SK-N-SH treated with all-trans-retinoic acid at 6 μM for 48 hours (cell line): ENCODE data around the gene RHOXF1.
"Not testable (repeated sequence)": the region's sequence is repeated elsewhere in the genome, so short reads cannot be mapped to it uniquely, and the experiment has no call there.

Source experiments
- ATAC-seq: fragments of 200-7000 bp; cut with Tn5 transposase; 3 replicates; pipeline ENCODE4 v1.9.1; 2020; ENCODE audit warnings: mild to moderate bottlenecking, moderate library complexity
- BACH2 ChIP-seq: fragments of 250-450 bp; sonication (Bioruptor Pico); IDR thresholded peaks from 2 replicates; pipeline ENCODE4 v1.9.0; 2021; ENCODE audit warnings: mild to moderate bottlenecking, borderline replicate concordance
- CREB5 ChIP-seq: fragments of 250-450 bp; sonication (Bioruptor Pico); IDR thresholded peaks from 2 replicates; pipeline ENCODE4 v1.5.1; 2020; ENCODE audit warnings: low read depth, mild to moderate bottlenecking, moderate library complexity
- CSDC2 ChIP-seq: fragments of 250-450 bp; sonication (Bioruptor Pico); IDR thresholded peaks from 2 replicates; pipeline ENCODE4 v1.5.0; 2020; ENCODE audit warnings: mild to moderate bottlenecking, moderate library complexity
- ESRRG ChIP-seq: fragments of 250-450 bp; sonication (Bioruptor Pico); IDR thresholded peaks from 2 replicates; pipeline ENCODE4 v1.6.1; 2021; ENCODE audit warnings: mild to moderate bottlenecking
- GLIS3 ChIP-seq: fragments of 250-450 bp; sonication (Bioruptor Pico); IDR thresholded peaks from 2 replicates; pipeline ENCODE4 v1.5.0; 2020; ENCODE audit warnings: mild to moderate bottlenecking, moderate library complexity
- ISL1 ChIP-seq: fragments of 250-450 bp; sonication (Bioruptor Pico); IDR thresholded peaks from 2 replicates; pipeline ENCODE4 v2.1.2; 2022; ENCODE audit warnings: mild to moderate bottlenecking, moderate library complexity
- OSR1 ChIP-seq: fragments of 250-450 bp; sonication (Bioruptor Pico); IDR thresholded peaks from 2 replicates; pipeline ENCODE4 v1.8.0; 2022; ENCODE audit warnings: moderate library complexity, mild to moderate bottlenecking, inconsistent platforms
- PATZ1 ChIP-seq: fragments of 250-450 bp; sonication (Bioruptor Pico); IDR thresholded peaks from 2 replicates; pipeline ENCODE4 v1.8.0; 2020; ENCODE audit warnings: mild to moderate bottlenecking, moderate library complexity, borderline replicate concordance
- PPARA ChIP-seq: fragments of 250-450 bp; sonication (Bioruptor Pico); IDR thresholded peaks from 2 replicates; pipeline ENCODE4 v1.5.0; 2020; ENCODE audit warnings: mild to moderate bottlenecking, borderline replicate concordance
- RARB ChIP-seq: fragments of 250-450 bp; sonication (Bioruptor Pico); IDR thresholded peaks from 2 replicates; pipeline ENCODE4 v1.8.0; 2021; ENCODE audit warnings: mild to moderate bottlenecking, moderate library complexity
- SNAI2 ChIP-seq: fragments of 250-450 bp; sonication (Bioruptor Pico); IDR thresholded peaks from 2 replicates; pipeline ENCODE4 v1.5.0; 2020; ENCODE audit warnings: mild to moderate bottlenecking, moderate library complexity
- TSHZ2 ChIP-seq: fragments of 250-450 bp; sonication (Bioruptor Pico); IDR thresholded peaks from 2 replicates; pipeline ENCODE4 v1.5.0; 2020; ENCODE audit warnings: mild to moderate bottlenecking, moderate library complexity
- ZC3H10 ChIP-seq: fragments of 250-450 bp; sonication (Bioruptor Pico); IDR thresholded peaks from 2 replicates; pipeline ENCODE4 v1.5.1; 2021; ENCODE audit warnings: mild to moderate bottlenecking, moderate library complexity
- ZFP3 ChIP-seq: fragments of 250-450 bp; sonication (Bioruptor Pico); IDR thresholded peaks from 2 replicates; pipeline ENCODE4 v1.5.0; 2020; ENCODE audit warnings: mild to moderate bottlenecking, moderate library complexity
- ZFP30 ChIP-seq: fragments of 450-650 bp; formaldehyde crosslinking; IDR thresholded peaks from 2 replicates; pipeline ENCODE4 v1.5.0; 2022; ENCODE audit warnings: mild to moderate bottlenecking, moderate library complexity
- ZNF565 ChIP-seq: fragments of 450-650 bp; formaldehyde crosslinking; conservative IDR thresholded peaks from 2 replicates; pipeline ENCODE4 v1.5.0; 2020; ENCODE audit warnings: low read depth, mild to moderate bottlenecking, moderate library complexity
- ZNF70 ChIP-seq: fragments of 450-650 bp; formaldehyde crosslinking; IDR thresholded peaks from 2 replicates; pipeline ENCODE4 v1.5.0; 2020; ENCODE audit warnings: mild to moderate bottlenecking, moderate library complexity
- ZNF8 ChIP-seq: fragments of 450-650 bp; formaldehyde crosslinking; IDR thresholded peaks from 2 replicates; pipeline ENCODE4 v1.5.0; 2020; ENCODE audit warnings: mild to moderate bottlenecking, moderate library complexity
- TF ChIP-seq, protein P1 (sequence below): fragments of 250-450 bp; sonication (Bioruptor Pico); IDR thresholded peaks from 2 replicates; pipeline ENCODE4 v1.5.1; 2021; ENCODE audit warnings: mild to moderate bottlenecking, moderate library complexity

RHOXF1 gene

DNA sequence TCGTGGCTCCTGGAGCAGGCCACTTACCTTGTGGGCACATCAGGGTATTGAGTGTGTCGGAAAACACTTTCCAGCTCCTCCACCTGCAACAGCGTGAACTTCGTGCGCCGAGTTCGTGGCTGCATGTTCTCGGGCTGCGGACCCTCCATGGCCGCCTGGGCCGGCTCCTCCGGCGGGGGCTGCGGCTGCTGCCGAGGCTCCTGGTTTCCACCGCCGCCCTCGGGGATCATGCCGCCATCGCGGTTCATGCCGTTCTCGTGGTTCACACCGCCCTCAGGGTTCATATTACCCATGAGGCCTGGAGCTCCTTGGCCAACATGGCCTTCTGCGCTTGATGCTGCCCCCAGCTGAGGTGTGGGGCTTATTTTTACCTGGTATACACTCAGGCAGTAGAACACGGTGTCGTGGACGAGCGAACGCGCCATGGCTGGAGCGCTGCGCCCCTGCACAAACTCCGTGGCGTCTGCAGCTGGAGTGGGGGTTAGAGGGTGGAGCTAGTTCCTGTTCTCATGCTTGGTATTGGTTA is at the start of gene RHOXF1:
RHOXF1 (minus strand) TSS at position 476 of the 526 bp plus-strand sequence; CDS start at position 425, 51 bp downstream.
- TF ChIP-seq ZNF8 = no peak
- no peak for TF ChIP-seq ZC3H10 (CRISPR knock-in tag)
- no peak for TF ChIP-seq ZFP30
- TF ChIP-seq, protein P1, sequence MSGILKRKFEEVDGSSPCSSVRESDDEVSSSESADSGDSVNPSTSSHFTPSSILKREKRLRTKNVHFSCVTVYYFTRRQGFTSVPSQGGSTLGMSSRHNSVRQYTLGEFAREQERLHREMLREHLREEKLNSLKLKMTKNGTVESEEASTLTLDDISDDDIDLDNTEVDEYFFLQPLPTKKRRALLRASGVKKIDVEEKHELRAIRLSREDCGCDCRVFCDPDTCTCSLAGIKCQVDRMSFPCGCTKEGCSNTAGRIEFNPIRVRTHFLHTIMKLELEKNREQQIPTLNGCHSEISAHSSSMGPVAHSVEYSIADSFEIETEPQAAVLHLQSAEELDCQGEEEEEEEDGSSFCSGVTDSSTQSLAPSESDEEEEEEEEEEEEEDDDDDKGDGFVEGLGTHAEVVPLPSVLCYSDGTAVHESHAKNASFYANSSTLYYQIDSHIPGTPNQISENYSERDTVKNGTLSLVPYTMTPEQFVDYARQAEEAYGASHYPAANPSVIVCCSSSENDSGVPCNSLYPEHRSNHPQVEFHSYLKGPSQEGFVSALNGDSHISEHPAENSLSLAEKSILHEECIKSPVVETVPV (CRISPR knock-in tag) = no peak
- TF ChIP-seq CREB5 (CRISPR knock-in tag) = no peak
- no peak for TF ChIP-seq PPARA (CRISPR knock-in tag)
- no peak for TF ChIP-seq PATZ1
- TF ChIP-seq ZFP3 (CRISPR knock-in tag) = no peak
- no peak for TF ChIP-seq CSDC2 (CRISPR knock-in tag)
- no peak for TF ChIP-seq GLIS3 (CRISPR knock-in tag)
- no peak for TF ChIP-seq ZNF70 (CRISPR knock-in tag)
- no peak for TF ChIP-seq SNAI2 (CRISPR knock-in tag)
- TF ChIP-seq, all 23 proteins: peak for 0
- ATAC-seq = no peak

- ATAC-seq = not testable (repeated sequence)
Observed at GRCh38 chrX:120159086-120159485, 43.4 kb upstream of the RHOXF1 start.

- ATAC-seq = not testable (repeated sequence)
Observed at GRCh38 chrX:120158313-120158712, 42.6 kb upstream of the RHOXF1 start, which contains the start of gene RHOXF2. RHOXF2 (plus strand) TSS chrX:120158613; CDS start chrX:120158751, 138 bp downstream.

GRCh38 chrX:120150109-120150744 is 34.5 kb upstream of the RHOXF1 start:
- peak; percentile 78 for ATAC-seq

GRCh38 chrX:120147537-120147936 is 31.8 kb upstream of the RHOXF1 start:
- no peak for ATAC-seq
- no peak for TF ChIP-seq OSR1 (CRISPR knock-in tag)
- TF ChIP-seq PPARA (CRISPR knock-in tag) = no peak
- TF ChIP-seq GLIS3 (CRISPR knock-in tag) = no peak
- no peak for TF ChIP-seq RARB (CRISPR knock-in tag)
- no peak for TF ChIP-seq ZC3H10 (CRISPR knock-in tag)
- TF ChIP-seq ZFP30 = no peak
- TF ChIP-seq ZNF565 (CRISPR knock-in tag) = no peak
- TF ChIP-seq BACH2 (CRISPR knock-in tag) = no peak
- TF ChIP-seq ESRRG (CRISPR knock-in tag) = no peak
- no peak for TF ChIP-seq PATZ1
- no peak for TF ChIP-seq ISL1
- no peak for TF ChIP-seq CSDC2 (CRISPR knock-in tag)
- TF ChIP-seq, protein P1 (CRISPR knock-in tag) = no peak
- TF ChIP-seq TSHZ2 (CRISPR knock-in tag) = no peak

DNA sequence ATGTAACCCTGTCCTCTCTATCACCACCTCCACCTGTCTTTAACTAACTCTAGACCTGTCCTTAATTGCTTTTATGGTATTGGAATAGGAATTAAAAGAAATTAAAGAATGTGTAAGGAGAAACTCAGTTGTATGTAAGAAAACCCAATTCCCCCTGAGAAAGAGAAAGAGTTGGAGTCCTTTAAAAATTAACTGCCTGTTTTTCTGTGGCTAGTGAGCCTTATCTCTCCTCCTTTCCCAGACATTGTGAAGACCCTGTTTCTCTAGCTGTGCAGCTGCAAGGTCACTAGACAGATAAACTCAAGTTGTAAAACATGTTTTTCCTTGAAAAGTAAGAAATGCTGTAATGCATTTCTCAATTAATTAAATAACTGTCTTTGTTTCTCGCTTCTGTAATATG is 30.6 kb upstream of the RHOXF1 start:
- not testable (repeated sequence) for ATAC-seq
